KMS-11 (cell line): ENCODE results near the gene EEPD1.

ENCODE experiments used
- H2AFZ ChIP-seq: fragments of 200-600 bp; sonication (generic); 2 replicates; pipeline ENCODE4 v1.6.1; 2016; ENCODE audit warnings: antibody characterized with exemption, mixed run types, low read depth
- H3K27ac ChIP-seq: fragments of 200-600 bp; sonication (generic); 2 replicates; pipeline ENCODE4 v1.6.1; 2016; ENCODE audit warnings: mild to moderate bottlenecking, mixed run types
- H3K27me3 ChIP-seq: fragments of 200-600 bp; sonication (generic); 2 replicates; pipeline ENCODE4 v1.6.1; 2017; ENCODE audit warnings: mild to moderate bottlenecking, low read depth, mixed run types, moderate library complexity; ENCODE audit not compliant: insufficient read depth
- H3K36me3 ChIP-seq: fragments of 200-600 bp; sonication (generic); 2 replicates; pipeline ENCODE4 v1.6.1; 2017; ENCODE audit warnings: mild to moderate bottlenecking, mixed run types; ENCODE audit not compliant: insufficient read depth
- H3K4me1 ChIP-seq: fragments of 200-600 bp; sonication (generic); 2 replicates; pipeline ENCODE4 v1.6.1; 2016; ENCODE audit warnings: mild to moderate bottlenecking, low read depth, mixed run types; ENCODE audit not compliant: poor library complexity, severe bottlenecking
- H3K4me2 ChIP-seq: fragments of 200-600 bp; sonication (generic); 2 replicates; pipeline ENCODE4 v1.7.0; 2016; ENCODE audit warnings: mild to moderate bottlenecking, mixed run types
- H3K4me3 ChIP-seq: fragments of 200-600 bp; sonication (generic); IDR thresholded peaks from 2 replicates; pipeline ENCODE4 v1.6.1; 2017; ENCODE audit warnings: low read depth, low read length, mixed read lengths; ENCODE audit not compliant: insufficient read depth
- H3K79me2 ChIP-seq: fragments of 200-600 bp; sonication (generic); 2 replicates; pipeline ENCODE4 v1.6.1; 2016; ENCODE audit warnings: low read depth, mixed run types; ENCODE audit not compliant: insufficient read depth
- H3K9ac ChIP-seq: fragments of 200-600 bp; sonication (generic); 2 replicates; pipeline ENCODE4 v1.6.1; 2016; ENCODE audit warnings: mild to moderate bottlenecking, mixed run types
- H4K20me1 ChIP-seq: fragments of 200-600 bp; sonication (generic); 2 replicates; pipeline ENCODE4 v1.6.1; 2016; ENCODE audit warnings: mild to moderate bottlenecking, mixed run types; ENCODE audit not compliant: insufficient read depth
- CTCF ChIP-seq: fragments of 200-600 bp; sonication (generic); conservative IDR thresholded peaks from 2 replicates; pipeline ENCODE4 v1.6.1; 2017; ENCODE audit warnings: low read depth, mild to moderate bottlenecking, antibody characterized with exemption, low read length, moderate library complexity, mixed read lengths

The EEPD1 gene

DNA sequence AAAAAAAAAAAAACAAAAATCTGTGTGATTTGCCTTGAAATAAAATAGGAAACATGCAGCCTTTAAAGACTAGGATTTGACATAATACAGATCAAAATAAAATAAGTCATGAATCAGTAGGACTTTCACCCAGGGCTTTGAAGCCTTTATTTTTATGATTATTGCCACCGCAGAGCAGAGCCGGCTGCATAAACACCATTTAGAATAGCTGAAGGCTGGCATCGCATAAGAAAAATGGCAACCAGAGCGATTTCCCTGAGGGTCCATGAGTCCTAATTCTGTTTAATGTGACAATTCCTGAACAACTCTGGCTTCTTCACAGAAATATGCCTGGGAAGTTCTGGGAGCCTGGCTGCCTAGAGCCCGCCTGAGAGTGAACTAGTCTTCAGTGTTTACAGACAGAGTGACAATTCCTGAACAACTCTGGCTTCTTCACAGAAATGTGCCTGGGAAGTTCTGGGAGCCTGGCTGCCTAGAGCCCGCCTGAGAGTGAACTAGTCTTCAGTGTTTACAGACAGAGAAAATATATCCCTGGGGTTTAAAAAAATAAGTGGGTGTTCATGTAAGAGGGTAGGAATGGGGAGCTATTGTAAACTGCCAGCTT, 112.0 kb downstream of the EEPD1 start:
- no peaks in the 10 kb centered on the region for H3K4me1 ChIP-seq
- H3K27ac ChIP-seq, result no peak overlapping the region
- no peaks in the 10 kb centered on the region for H3K36me3 ChIP-seq
- H3K4me3 ChIP-seq, result no peak overlapping the region
- no peak overlapping the region for H3K4me2 ChIP-seq
- H3K27me3 ChIP-seq, result no peaks in the 10 kb centered on the region
- H3K79me2 ChIP-seq, result no peaks in the 10 kb centered on the region
- H4K20me1 ChIP-seq, result no peaks in the 10 kb centered on the region
- no peak overlapping the region for H3K9ac ChIP-seq
- no peak overlapping the region for H2AFZ ChIP-seq
- TF ChIP-seq CTCF, result no peak

DNA sequence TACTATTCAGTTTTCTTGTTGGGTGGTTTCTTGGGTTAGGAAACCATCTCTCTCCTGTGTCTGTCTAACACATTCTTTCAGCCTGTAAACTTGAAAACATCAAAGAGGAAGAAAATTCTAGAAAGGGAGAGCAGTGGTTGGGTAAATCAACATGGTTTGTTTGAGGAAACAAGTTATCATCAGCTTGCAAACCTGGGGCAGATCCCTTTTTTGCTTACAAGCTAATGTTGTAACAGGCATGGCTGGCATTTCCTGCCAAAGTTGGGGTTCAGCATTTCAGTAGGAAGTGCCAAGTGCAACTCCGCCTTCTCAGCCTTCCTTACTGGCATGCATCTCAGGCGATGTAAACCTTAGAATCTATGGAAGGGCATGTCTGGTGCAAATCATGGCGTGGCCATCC, 112.6 kb downstream of the EEPD1 start:
- no peaks in the 10 kb centered on the region for H4K20me1 ChIP-seq
- no peak overlapping the region for H3K27ac ChIP-seq

DNA sequence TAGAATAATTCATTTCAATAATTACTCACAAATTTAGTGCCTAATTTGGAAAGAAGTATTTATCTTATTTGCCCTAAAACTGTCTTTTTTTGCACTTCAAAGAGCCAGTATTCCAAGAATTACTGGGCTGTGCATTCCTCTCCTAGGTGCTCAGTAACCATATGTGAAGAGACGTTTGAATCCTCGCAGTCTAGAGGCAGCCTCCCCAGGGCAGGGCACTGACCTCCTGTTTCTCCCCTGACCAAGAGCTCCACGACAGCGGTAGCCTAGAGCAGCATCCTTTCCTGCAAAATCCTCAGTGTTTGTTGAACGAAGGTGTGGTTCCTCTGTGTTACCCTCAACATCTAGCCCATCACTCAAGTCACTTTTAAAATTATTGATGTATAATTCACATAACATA, 113.1 kb downstream of the EEPD1 start:
- Histone ChIP-seq H3K4me1 (no peaks in the 10 kb centered on the region), H3K4me3 (no peak overlapping the region), H3K36me3 (no peaks in the 10 kb centered on the region), H3K27ac (no peak overlapping the region), H4K20me1 (no peaks in the 10 kb centered on the region), H2AFZ (no peak overlapping the region), H3K27me3 (no peaks in the 10 kb centered on the region), H3K79me2 (no peaks in the 10 kb centered on the region), H3K9ac (no peak overlapping the region), H3K4me2 (no peak overlapping the region)
- no peak for TF ChIP-seq CTCF

More for the DNA sequence above, 112.6 kb downstream of the EEPD1 start:
- Histone ChIP-seq H3K36me3 (no peaks in the 10 kb centered on the region), H3K79me2 (no peaks in the 10 kb centered on the region), H3K27me3 (no peaks in the 10 kb centered on the region), H2AFZ (no peak overlapping the region), H3K4me3 (no peak overlapping the region), H3K4me2 (no peak overlapping the region), H3K9ac (no peak overlapping the region), H3K4me1 (no peaks in the 10 kb centered on the region)
- no peak for TF ChIP-seq CTCF

- H3K9ac ChIP-seq, result no peak overlapping the region
- no peaks in the 10 kb centered on the region for H4K20me1 ChIP-seq
- H3K4me3 ChIP-seq, result no peak overlapping the region
- no peak for TF ChIP-seq CTCF
- no peak overlapping the region for H3K4me2 ChIP-seq
- no peaks in the 10 kb centered on the region for H3K79me2 ChIP-seq
- H3K27ac ChIP-seq, result no peak overlapping the region
- H2AFZ ChIP-seq, result no peak overlapping the region
- H3K36me3 ChIP-seq, result no peaks in the 10 kb centered on the region
- no peaks in the 10 kb centered on the region for H3K27me3 ChIP-seq
- H3K4me1 ChIP-seq, result no peaks in the 10 kb centered on the region
Measured at GRCh38 chr7:36266683-36267082, 113.6 kb downstream of the EEPD1 start.

GRCh38 chr7:36272211-36272566, 119.1 kb downstream of the EEPD1 start:
- no peak overlapping the region for H3K4me3 ChIP-seq
- no peaks in the 10 kb centered on the region for H4K20me1 ChIP-seq
- no peaks in the 10 kb centered on the region for H3K79me2 ChIP-seq
- no peaks in the 10 kb centered on the region for H3K27me3 ChIP-seq
- no peak overlapping the region for H3K27ac ChIP-seq
- H2AFZ ChIP-seq, result no peak overlapping the region
- H3K4me1 ChIP-seq, result no peaks in the 10 kb centered on the region
- H3K36me3 ChIP-seq, result no peaks in the 10 kb centered on the region
- H3K9ac ChIP-seq, result no peak overlapping the region
- no peak for TF ChIP-seq CTCF
- H3K4me2 ChIP-seq, result no peak overlapping the region
